Measurements from ENCODE around the gene IFTAP. TPM values are rescaled to one million over a fixed set of nuclear protein-coding genes. Genes with fewer than 3 reads are reported as not detected.

IFTAP gene
- total RNA-seq, 1 donor from 2014 or later = 7.1 TPM

DNA sequence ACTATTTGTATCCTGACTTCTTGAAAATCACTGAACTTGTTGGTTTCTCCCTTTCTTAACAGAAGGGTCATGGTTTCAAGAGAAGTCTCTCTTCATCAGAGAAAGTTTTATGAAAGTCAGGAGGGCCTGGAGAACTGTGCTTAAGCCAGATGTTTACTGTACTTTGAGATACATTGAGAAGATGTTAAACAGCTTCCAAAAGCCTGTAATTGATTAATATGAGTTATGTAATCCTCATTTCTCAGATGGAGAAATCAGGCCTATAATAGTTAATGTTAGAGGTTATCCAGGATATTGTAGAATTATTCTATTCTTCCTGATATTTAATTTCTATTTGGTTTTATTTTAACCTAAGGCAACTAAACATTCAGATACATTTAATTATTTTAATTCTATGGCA, 100.8 kb downstream of the IFTAP start:
- intact Hi-C loops (cut with DNase I) = no loop called here
- H3K27me3 ChIP-seq = no peaks in the 10 kb centered on the region
- no peak overlapping the region for H3K27ac ChIP-seq
- H3K4me1 ChIP-seq = no peaks in the 10 kb centered on the region
- H3K4me3 ChIP-seq = no peak overlapping the region
- no peaks in the 10 kb centered on the region for H3K9me3 ChIP-seq
- DNase-seq (ENCODE audit: low spot score in 2 of 2) = no peak
- no peaks in the 10 kb centered on the region for H3K36me3 ChIP-seq
- TF ChIP-seq, protein P1, sequence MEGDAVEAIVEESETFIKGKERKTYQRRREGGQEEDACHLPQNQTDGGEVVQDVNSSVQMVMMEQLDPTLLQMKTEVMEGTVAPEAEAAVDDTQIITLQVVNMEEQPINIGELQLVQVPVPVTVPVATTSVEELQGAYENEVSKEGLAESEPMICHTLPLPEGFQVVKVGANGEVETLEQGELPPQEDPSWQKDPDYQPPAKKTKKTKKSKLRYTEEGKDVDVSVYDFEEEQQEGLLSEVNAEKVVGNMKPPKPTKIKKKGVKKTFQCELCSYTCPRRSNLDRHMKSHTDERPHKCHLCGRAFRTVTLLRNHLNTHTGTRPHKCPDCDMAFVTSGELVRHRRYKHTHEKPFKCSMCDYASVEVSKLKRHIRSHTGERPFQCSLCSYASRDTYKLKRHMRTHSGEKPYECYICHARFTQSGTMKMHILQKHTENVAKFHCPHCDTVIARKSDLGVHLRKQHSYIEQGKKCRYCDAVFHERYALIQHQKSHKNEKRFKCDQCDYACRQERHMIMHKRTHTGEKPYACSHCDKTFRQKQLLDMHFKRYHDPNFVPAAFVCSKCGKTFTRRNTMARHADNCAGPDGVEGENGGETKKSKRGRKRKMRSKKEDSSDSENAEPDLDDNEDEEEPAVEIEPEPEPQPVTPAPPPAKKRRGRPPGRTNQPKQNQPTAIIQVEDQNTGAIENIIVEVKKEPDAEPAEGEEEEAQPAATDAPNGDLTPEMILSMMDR (IDR thresholded peaks at IDR 0.05) = no peak

DNA sequence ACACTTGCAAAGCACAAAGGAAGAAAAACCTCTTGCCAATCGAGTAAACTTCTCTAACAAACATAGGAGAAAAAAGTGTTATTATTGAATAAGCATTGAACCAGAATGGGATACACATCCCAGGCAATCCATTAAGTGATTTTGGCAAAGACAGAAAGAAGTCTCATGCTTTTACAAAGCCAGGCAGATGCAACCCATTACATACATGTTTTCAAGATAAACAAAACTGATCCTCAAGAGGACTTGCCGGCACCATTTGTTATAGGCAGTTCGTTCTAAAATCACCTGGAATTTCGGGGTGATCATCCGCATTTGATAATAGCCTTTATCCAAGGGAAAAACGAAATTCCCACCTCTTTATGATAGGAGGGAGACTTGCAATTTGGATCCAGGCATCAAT, 101.3 kb downstream of the IFTAP start:
- no peak for DNase-seq (ENCODE audit: low spot score in 2 of 2)

DNA sequence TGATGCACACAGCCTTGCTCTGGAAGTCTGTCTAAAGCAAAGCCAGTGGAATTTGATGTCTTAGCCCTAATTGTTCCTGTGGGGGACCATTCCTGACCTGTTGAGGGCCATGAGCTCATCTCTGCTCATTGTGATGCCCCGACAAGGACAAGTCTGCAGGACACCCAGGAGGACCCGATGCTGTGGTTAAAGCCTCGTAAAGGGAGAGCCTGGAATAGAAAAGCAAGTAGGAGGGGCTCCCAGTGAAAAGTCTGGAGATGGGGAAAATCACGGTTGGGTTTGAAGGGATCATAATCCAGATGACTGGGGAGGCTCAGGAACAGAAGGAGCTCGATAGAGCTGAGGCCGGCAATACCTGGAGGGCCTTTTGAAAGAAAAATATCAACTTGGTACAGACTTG, 102.2 kb downstream of the IFTAP start:
- Histone ChIP-seq H3K27ac (no peak overlapping the region), H3K4me3 (no peak overlapping the region), H3K9me3 (no peaks in the 10 kb centered on the region), H3K4me1 (no peaks in the 10 kb centered on the region), H3K27me3 (no peaks in the 10 kb centered on the region), H3K36me3 (no peaks in the 10 kb centered on the region)
- intact Hi-C loops (cut with DNase I) = no loop called here
- TF ChIP-seq, protein P1 (IDR thresholded peaks at IDR 0.05) = no peak
- DNase-seq (ENCODE audit: low spot score in 2 of 2) = no peak

More for the DNA sequence above, 101.3 kb downstream of the IFTAP start:
- H3K9me3 ChIP-seq = no peaks in the 10 kb centered on the region
- no peak overlapping the region for H3K27ac ChIP-seq
- H3K4me1 ChIP-seq = no peaks in the 10 kb centered on the region
- no peaks in the 10 kb centered on the region for H3K36me3 ChIP-seq
- TF ChIP-seq, protein P1 (IDR thresholded peaks at IDR 0.05) = no peak
- intact Hi-C loops (cut with DNase I) = no loop called here
- H3K4me3 ChIP-seq = no peak overlapping the region
- no peaks in the 10 kb centered on the region for H3K27me3 ChIP-seq

DNA sequence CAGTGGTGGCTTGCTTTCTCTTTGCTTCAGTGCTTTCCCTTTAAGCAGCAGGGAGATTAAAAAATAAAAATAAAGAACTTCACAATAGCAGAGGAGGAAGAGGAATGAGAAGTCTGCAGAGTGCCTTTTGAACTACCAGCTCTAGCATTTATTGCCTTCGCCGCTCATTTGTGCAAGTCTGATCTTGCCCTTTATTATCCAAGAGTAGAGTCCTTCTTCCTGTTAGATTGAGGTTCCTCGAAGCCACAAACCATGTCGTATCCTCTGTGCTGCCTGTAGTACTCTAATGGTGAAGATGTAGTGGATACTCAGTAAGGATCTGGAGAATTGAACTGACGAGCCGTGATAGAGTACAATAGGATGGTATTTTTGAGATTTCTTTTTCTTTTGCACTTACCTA, 105.0 kb downstream of the IFTAP start:
- no peak for DNase-seq (ENCODE audit: low spot score in 2 of 2)
- Histone ChIP-seq H3K4me3 (no peak overlapping the region), H3K27ac (no peak overlapping the region), H3K36me3 (no peaks in the 10 kb centered on the region), H3K9me3 (no peaks in the 10 kb centered on the region), H3K4me1 (no peaks in the 10 kb centered on the region), H3K27me3 (no peaks in the 10 kb centered on the region)
- TF ChIP-seq, protein P1 (IDR thresholded peaks at IDR 0.05) = no peak
- intact Hi-C loops (cut with DNase I) = no loop called here

DNA sequence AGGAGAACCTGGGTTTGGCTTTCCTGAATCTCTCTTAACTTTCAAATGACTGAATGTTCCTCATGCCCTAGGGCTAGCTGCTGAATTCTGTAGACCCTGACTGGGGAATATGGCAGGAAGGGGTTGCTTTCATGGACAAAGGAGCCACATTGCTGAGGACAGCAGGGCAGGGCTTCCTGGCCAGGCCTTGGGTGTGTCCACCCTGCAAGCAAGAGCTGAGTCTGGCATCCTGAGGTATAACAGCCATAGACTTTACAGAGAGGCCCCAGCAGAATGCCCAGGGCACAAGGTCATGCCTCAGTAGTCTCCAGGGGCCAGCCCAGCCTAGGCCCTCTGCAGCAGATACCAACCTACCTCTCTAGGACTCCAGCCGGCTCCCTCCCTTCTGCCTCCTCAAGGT, 105.9 kb downstream of the IFTAP start:
- no peak overlapping the region for H3K27ac ChIP-seq
- no peaks in the 10 kb centered on the region for H3K27me3 ChIP-seq
- DNase-seq (ENCODE audit: low spot score in 2 of 2) = no peak
- no peaks in the 10 kb centered on the region for H3K36me3 ChIP-seq
- TF ChIP-seq, protein P1 (IDR thresholded peaks at IDR 0.05) = no peak
- no peak overlapping the region for H3K4me3 ChIP-seq
- no peaks in the 10 kb centered on the region for H3K4me1 ChIP-seq
- intact Hi-C loops (cut with DNase I) = no loop called here
- H3K9me3 ChIP-seq = no peaks in the 10 kb centered on the region

Measured in ascending aorta (tissue), 2 donors.